Small intestine (tissue), 7 donors: ENCODE data around the gene PTPN2. TPM values are rescaled to one million over a fixed set of nuclear protein-coding genes. Genes with fewer than 3 reads are reported as not detected.
"Not testable (repeated sequence)": the region's sequence is repeated elsewhere in the genome, so short reads cannot be mapped to it uniquely, and the experiment has no call there.

Experiments
- DNase-seq, 2 donors: peaks; one replicate each; pipeline versions ENCODE4 v3.0.0 to v3.0.0-alpha.2; 2013
- FAIRE-seq: peaks from 2 replicates; lab custom pipeline; 2012; peaks lifted over from hg19 to GRCh38; lab: Jason Lieb, UNC
- H3K27ac ChIP-seq, 3 donors: one replicate each; pipeline ENCODE4 v1.5.1; 2013; ENCODE audit warnings: low read length in 2 of 3, mild to moderate bottlenecking in 2 of 3, control low read depth in 1 of 3, inconsistent platforms in 1 of 3, low read depth in 1 of 3, moderate library complexity in 1 of 3
- H3K27me3 ChIP-seq, 3 donors: one replicate each; pipeline ENCODE4 v1.6.1; 2013; ENCODE audit warnings: low read length in 3 of 3, inconsistent platforms in 1 of 3; ENCODE audit not compliant: control insufficient read depth in 3 of 3, insufficient read depth in 3 of 3
- H3K36me3 ChIP-seq, 3 donors: one replicate each; pipeline ENCODE4 v1.6.1; 2013; ENCODE audit warnings: low read length in 3 of 3, inconsistent platforms in 1 of 3, low read depth in 1 of 3, mild to moderate bottlenecking in 1 of 3, moderate library complexity in 1 of 3; ENCODE audit not compliant: control insufficient read depth in 3 of 3, insufficient read depth in 2 of 3
- H3K4me1 ChIP-seq, 3 donors: one replicate each; pipeline ENCODE4 v1.6.1; 2013; ENCODE audit warnings: low read length in 2 of 3, inconsistent platforms in 1 of 3, low read depth in 1 of 3, mild to moderate bottlenecking in 1 of 3, moderate library complexity in 1 of 3; ENCODE audit not compliant: control insufficient read depth in 3 of 3, insufficient read depth in 2 of 3
- H3K4me3 ChIP-seq, 3 donors: one replicate each; pipeline ENCODE4 v1.5.1; 2013; ENCODE audit warnings: low read length in 3 of 3, control low read depth in 1 of 3, inconsistent platforms in 1 of 3, low read depth in 1 of 3, mild to moderate bottlenecking in 1 of 3, moderate library complexity in 1 of 3
- H3K9me3 ChIP-seq, 2 donors: one replicate each; pipeline ENCODE4 v1.6.1; 2013; ENCODE audit warnings: low read depth in 1 of 2, low read length in 1 of 2; ENCODE audit not compliant: control insufficient read depth in 2 of 2, insufficient read depth in 1 of 2
- WGBS, 3 donors: extraction: QIAGEN DNeasy Blood & Tissue Kit; methylation state at CpG; one replicate each; pipeline ENCODE4 v1.1.7; 2013; 5-methylcytosine and 5-hydroxymethylcytosine counted together
- polyA plus RNA-seq, 4 donors: library from polyadenylated mRNA; stranded (reverse) in 3 of 4; unstranded in 1 of 4; fragments of 200-250 nt in 3 of 4; fragments of 120-200 nt in 1 of 4; gene quantifications; one replicate each; pipeline versions ENCODE4 v1.2.1 to v1.2.3, GENCODE V29; 2013
- donor health status: healthy with polysubstance abuse.
- donor health status: control.
- donor health status: control.
- donor health status: Bipolar disorder and iron deficiency.
- donor health status: healthy.

Gene PTPN2
- polyA plus RNA-seq, 4 donors = 25.7 to 53.9 (median 31.1) TPM

GRCh38 chr18:12779043-12779442 is 105.0 kb downstream of the PTPN2 start:
- Histone ChIP-seq H3K4me3 (no peak overlapping the region), H3K4me1 (peaks cover 0 to 9% (median 0%) of the 10 kb centered on the region in 3 donors), H3K36me3 (no peaks in the 10 kb centered on the region), H3K9me3 (peaks cover 0 to 4% of the 10 kb centered on the region in 2 donors), H3K27ac (no peak overlapping the region), H3K27me3 (no peaks in the 10 kb centered on the region)
- FAIRE-seq = no peak
- DNase-seq = no peak
- WGBS, 3 donors = 94 to 98% (median 96%) methylated on average over 11 of the region's 11 CpGs

- Histone ChIP-seq H3K4me1 (no peaks in the 10 kb centered on the region), H3K27me3 (no peaks in the 10 kb centered on the region), H3K27ac (no peak overlapping the region), H3K4me3 (peak overlapping the region in 1 of 3 donors; percentile 10), H3K36me3 (no peaks in the 10 kb centered on the region), H3K9me3 (peaks cover 0 to 4% of the 10 kb centered on the region in 2 donors)
- DNase-seq (no peak), FAIRE-seq (no peak)
- WGBS, 3 donors = 86 to 87% (median 87%) methylated on average over 34 to 39 of the region's 39 CpGs
These were observed 106.5 kb downstream of the PTPN2 start for GRCh38 chr18:12777500-12777944.

- no peak overlapping the region for H3K27ac ChIP-seq
- 84 to 86% (median 85%) methylated on average over 44 to 54 of the region's 54 CpGs for WGBS, 3 donors
- no peaks in the 10 kb centered on the region for H3K27me3 ChIP-seq
- no peaks in the 10 kb centered on the region for H3K4me1 ChIP-seq
- no peak overlapping the region for H3K4me3 ChIP-seq
- H3K9me3 ChIP-seq = peaks cover 0 to 4% of the 10 kb centered on the region in 2 donors
- no peak for DNase-seq
- no peak for FAIRE-seq
- no peaks in the 10 kb centered on the region for H3K36me3 ChIP-seq
These were observed 107.1 kb downstream of the PTPN2 start for GRCh38 chr18:12776821-12777471.

- not testable (repeated sequence) for H3K27ac ChIP-seq, H3K4me1 ChIP-seq, DNase-seq, H3K4me3 ChIP-seq, H3K9me3 ChIP-seq, H3K27me3 ChIP-seq, H3K36me3 ChIP-seq, FAIRE-seq
- WGBS, 3 donors = 95 to 99% (median 96%) methylated on average over 7 of the region's 7 CpGs
These were observed 107.6 kb downstream of the PTPN2 start for GRCh38 chr18:12776415-12776814.

GRCh38 chr18:12774982-12775381 is 109.1 kb downstream of the PTPN2 start:
- FAIRE-seq (no peak), DNase-seq (no peak)
- Histone ChIP-seq H3K4me1 (no peaks in the 10 kb centered on the region), H3K36me3 (no peaks in the 10 kb centered on the region), H3K27me3 (no peaks in the 10 kb centered on the region), H3K27ac (no peak overlapping the region), H3K4me3 (no peak overlapping the region), H3K9me3 (peaks cover 0 to 4% of the 10 kb centered on the region in 2 donors)
- 81 to 94% (median 83%) methylated on average over 9 of the region's 9 CpGs for WGBS, 3 donors

- Histone ChIP-seq H3K27me3 (no peaks in the 10 kb centered on the region), H3K9me3 (peaks cover 0 to 4% of the 10 kb centered on the region in 2 donors), H3K4me1 (no peaks in the 10 kb centered on the region), H3K36me3 (no peaks in the 10 kb centered on the region), H3K27ac (no peak overlapping the region), H3K4me3 (no peak overlapping the region)
- FAIRE-seq (no peak), DNase-seq (no peak)
- WGBS, 3 donors = 88 to 92% (median 90%) methylated on average over 5 of the region's 5 CpGs
These were observed 110.7 kb downstream of the PTPN2 start for GRCh38 chr18:12773369-12773768.

- 70 to 79% (median 77%) methylated on average over 6 of the region's 6 CpGs for WGBS, 3 donors
- no peak for FAIRE-seq
These were observed 111.9 kb downstream of the PTPN2 start for GRCh38 chr18:12772111-12772510.

GRCh38 chr18:12770469-12771219 is 113.4 kb downstream of the PTPN2 start:
- WGBS, 3 donors = 86 to 89% (median 88%) methylated on average over 15 of the region's 15 CpGs
- no peak for DNase-seq
- Histone ChIP-seq H3K4me3 (no peak overlapping the region), H3K27me3 (no peaks in the 10 kb centered on the region), H3K27ac (no peak overlapping the region), H3K4me1 (no peaks in the 10 kb centered on the region), H3K9me3 (no peaks in the 10 kb centered on the region), H3K36me3 (no peaks in the 10 kb centered on the region)
- no peak for FAIRE-seq

More at GRCh38 chr18:12772111-12772510, 111.9 kb downstream of the PTPN2 start:
- H3K4me3 ChIP-seq = no peak overlapping the region
- H3K27ac ChIP-seq = no peak overlapping the region
- H3K36me3 ChIP-seq = no peaks in the 10 kb centered on the region
- no peak for DNase-seq
- no peaks in the 10 kb centered on the region for H3K4me1 ChIP-seq
- peaks cover 0 to 4% of the 10 kb centered on the region in 2 donors for H3K9me3 ChIP-seq
- H3K27me3 ChIP-seq = no peaks in the 10 kb centered on the region
